Activated effector memory CD4-positive, alpha-beta T cell treated with anti-CD3 and anti-CD28 coated beads, Interleukin-2, amount 50 U/mL, for 16 hours (primary cell): ENCODE results near the gene SYNDIG1L.
"Not testable (repeated sequence)": the region's sequence is repeated elsewhere in the genome, so short reads cannot be mapped to it uniquely, and the experiment has no call there.

Experiments
- DNase-seq: peaks from one replicate; pipeline ENCODE4 v3.0.0-alpha.2; 2020

The SYNDIG1L gene

DNA sequence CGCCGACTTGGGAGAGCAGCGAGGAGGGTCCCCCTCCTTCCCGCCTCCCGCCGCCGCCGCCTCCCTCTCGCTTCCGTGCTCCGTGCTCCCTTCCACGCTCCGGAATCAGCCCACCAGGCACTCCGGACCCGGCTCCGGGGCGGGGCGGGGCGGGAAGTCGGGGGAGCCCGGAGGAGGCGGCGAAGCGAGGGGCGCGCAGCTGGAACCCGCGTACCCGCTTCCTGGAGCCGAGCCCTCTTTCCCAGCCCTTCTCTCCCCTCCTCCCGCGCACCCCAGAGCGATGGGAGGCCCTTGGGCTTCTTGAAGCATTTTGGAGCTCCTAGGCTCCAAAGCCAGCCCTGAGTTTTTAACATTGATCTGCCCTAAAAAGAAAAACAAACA is at the start of gene SYNDIG1L:
TSS of gene SYNDIG1L (minus strand) at position 9 of the 381 bp plus-strand sequence. CDS start 16,466 bp downstream, outside the sequence.
- no peak for DNase-seq

DNA sequence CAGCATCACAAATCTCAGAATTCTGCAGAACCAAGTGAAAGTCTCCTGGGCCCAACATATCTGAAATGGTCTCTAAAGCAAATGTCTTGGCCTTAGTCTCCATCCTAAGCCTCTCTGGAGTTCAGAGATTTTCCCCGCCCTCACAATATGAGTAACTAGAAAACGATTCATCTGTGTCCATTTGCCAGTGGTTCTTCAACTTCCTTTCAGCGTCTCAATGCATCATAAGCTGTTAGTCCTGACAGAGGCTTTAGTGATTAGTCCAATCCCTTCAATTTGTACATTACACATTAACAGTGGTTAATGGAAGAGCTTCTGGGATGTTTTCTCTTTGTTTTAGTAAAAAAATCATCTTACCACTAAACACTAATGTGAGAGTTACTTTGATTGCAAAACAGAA is 49.7 kb upstream of the SYNDIG1L start:
- no peak for DNase-seq

DNA sequence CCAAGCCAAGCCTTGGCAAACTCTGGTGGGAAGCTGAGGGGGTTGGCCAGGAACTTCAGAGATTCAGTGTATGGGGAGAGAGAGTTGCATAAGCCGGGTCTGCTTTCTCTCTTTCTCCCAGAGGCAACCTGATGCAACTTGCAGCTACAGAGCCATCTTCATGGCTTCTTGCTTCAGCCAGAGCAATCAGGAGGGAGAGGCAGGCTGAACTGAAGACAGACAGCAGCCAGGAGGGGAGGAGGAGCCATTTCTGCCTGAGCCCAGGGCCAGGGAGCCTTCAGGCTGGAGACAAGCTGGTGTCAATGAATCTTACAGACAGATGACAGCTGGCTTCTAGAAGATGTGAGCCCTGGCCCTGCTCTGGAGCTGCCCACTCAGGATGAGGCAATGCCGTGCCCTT is 48.4 kb upstream of the SYNDIG1L start:
- DNase-seq, result no peak

DNA sequence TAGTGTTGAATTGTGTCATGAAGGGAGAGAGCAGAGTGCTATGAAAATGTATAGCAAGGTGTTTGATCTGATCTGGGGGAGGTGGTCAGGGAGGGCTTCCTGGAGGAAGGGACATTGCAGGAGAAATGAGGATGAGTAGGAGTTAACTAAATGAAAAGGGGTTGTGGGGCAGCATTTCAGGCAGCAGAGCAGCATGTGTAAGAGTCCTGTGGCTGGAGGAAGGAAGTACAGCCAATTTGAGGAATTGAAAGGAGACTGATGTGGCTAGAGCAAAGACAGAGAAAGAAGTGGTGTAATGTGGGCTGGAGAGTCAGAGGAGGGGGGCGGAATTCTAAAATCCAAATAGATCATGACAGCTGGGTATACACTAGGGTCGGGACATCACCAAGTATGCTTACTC is 46.6 kb upstream of the SYNDIG1L start:
- no peak for DNase-seq

GRCh38 chr14:74469548-74470518 is 43.8 kb upstream of the SYNDIG1L start:
- no peak for DNase-seq

GRCh38 chr14:74468513-74468912 is 42.5 kb upstream of the SYNDIG1L start:
- no peak for DNase-seq

GRCh38 chr14:74465335-74465734 is 39.3 kb upstream of the SYNDIG1L start:
- no peak for DNase-seq

GRCh38 chr14:74464785-74465184 is 38.8 kb upstream of the SYNDIG1L start:
- no peak for DNase-seq

DNA sequence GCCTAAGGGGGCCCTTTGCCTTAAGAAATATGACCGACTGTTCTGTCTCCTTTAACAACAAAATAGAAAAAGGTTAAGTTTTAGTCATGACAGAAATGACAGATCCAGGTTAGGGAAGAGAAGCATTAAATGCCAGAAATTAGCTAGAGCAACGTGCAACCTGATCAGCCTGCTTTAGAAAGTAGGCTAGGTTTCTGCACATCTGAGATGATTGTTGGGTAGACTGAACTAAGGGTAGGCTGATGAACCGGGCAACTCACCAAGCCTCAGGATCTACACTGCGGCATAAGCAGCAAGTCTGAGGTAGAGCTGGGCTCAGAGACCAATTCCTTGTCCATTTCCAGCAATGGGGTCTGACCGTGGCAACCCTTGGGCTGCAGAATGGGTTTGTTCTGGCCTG is 37.7 kb upstream of the SYNDIG1L start:
- no peak for DNase-seq

DNA sequence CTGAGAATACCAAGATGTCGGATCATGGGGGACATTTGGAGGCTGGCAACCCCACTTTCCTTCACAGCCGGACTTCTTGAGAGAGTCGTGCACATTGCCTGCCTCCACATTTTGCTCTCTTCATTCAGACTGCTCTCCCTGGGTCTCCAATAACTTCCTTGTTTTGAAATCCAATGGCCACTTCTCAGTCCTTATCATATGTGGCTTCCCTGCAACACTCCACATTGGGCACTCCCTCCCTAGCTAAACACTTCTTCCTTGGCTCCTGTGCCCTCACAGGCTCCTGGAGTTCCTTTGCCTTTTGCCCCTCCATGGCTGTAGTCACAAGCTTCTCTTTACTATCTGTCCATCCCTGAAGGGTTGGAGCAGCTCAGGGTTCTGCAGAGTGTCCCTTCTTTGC is 37.0 kb upstream of the SYNDIG1L start:
- no peak for DNase-seq

- no peak for DNase-seq
Measured at GRCh38 chr14:74459976-74460375, 34.0 kb upstream of the SYNDIG1L start.

GRCh38 chr14:74459289-74459946 is 33.4 kb upstream of the SYNDIG1L start:
- peak; percentile 65 for DNase-seq

DNA sequence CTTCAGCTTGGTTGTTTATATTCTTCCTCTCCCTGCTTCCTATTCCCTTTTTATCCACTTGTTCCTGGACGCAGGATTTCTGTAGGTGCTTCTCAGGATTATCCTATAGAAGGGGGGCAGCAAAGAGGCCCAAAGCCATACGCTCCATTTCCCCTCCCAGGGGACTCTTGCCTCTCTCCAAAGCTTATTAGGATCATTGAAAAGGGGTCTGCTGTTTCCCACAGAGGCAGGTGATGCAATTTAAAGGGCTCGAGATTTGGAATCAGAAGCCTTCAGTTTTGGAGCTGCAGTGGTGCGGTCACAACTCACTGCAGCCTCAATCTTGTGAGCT is 31.5 kb upstream of the SYNDIG1L start:
- DNase-seq, result no peak

DNA sequence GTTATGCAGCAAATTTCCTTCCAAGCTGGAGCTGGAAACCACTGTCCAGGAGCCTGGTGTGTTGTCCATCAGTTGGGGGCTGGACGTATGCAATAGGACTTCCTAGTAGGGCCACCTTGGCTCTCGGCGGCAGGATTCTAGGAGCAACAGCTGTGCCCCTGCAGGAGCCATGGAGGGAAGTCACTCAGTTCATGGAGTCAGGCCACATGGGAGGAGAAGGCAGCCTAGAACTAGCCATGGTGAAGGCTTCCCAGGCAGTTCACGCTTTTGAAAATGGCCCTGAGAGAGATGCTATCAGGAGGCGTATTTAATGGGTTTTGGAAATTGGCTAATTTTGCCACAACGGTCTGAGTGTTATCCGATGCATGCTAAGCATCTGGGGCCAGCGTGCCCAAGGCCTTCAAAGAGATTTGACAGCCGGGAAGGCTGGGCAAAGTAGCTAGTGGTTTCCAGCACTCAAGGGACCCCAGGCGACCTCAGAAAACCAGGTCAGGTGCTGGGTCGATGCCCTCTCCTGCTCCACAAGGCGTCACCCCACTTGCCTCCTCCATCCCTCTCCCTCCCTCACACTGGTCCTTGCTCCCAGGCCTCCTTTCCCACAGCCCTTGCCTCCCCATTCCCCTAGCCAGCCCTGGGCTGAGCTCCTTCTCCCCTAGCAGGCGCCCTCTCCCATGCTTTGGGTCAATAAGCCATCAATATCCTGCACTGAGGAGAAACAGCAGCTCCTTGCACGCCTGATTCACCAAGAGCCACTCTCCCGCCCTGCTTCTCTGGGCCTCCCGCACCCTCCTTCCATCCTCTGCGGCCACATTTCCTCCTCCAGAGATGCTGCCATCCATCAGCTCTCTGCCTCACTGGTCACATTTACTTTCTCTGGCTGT is 30.9 kb upstream of the SYNDIG1L start:
- DNase-seq, result no peak

GRCh38 chr14:74454397-74454796 is 28.4 kb upstream of the SYNDIG1L start:
- not testable (repeated sequence) for DNase-seq

GRCh38 chr14:74444866-74445265 is 18.9 kb upstream of the SYNDIG1L start:
- no peak for DNase-seq

DNA sequence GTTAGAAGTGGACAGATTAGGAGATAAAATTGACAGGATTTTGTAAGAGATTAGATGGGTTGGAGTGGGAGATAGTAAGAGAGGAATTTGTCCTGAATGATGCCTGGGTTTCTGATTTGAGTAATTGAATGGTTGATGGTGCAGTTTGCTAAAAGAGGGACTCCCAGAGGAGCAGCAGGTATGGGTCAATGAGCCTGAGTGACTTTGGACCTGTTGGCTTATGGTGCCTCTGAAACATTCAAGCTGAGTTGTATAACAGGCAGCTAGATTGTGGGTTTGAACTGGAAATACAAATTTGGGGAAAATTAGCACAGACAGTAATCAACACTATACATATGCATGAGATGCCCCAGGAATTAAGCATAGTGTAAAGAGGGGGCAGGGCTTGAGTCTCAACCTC is 16.7 kb upstream of the SYNDIG1L start:
- no peak for DNase-seq

DNA sequence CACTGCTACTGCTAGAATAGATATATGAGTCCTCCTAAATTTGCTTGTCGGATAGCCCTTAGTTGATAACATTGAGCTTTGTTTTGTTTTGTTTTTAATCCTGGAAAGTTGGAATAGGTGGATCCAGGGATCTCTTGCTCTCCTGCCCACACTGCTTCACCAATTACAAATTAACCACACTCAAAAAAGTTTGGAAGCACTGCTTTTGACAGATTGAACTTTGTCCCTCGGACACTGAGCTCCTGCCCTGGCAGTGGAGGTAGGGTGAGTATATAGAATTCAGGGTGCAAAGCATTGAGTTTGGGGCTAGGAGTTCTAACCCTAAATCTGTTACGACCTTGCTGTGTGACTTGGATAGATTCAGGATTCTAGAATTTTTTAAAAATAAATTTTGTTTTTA is 15.1 kb upstream of the SYNDIG1L start:
- no peak for DNase-seq

DNA sequence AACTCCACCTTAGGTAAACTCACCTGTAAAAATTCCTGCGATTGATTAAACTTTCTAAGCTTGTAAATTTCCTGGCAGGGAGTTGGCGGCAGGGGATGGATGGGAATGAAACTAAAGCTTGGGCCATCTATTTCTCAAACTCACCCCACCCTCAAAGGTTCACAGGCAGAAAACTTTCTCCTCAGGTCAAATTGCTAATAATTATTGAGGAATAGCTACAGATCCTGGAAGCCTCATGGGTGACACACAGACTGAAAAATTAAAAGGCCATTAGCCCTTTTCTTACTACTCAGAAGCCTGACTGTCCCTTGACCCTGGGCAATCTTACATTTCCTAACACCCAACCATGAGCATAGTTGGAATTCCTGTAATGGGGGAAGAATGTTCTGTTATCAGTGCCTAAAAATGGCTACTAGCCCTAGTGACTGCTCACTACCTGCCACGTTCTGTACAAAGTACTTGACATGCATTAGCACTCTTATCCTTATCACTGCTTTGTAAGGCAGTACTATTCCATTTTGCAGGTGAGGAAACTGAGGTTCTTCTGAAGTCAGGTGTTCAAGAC is 12.4 kb upstream of the SYNDIG1L start:
- no peak for DNase-seq

- no peak for DNase-seq
Measured at GRCh38 chr14:74437496-74438053, 11.6 kb upstream of the SYNDIG1L start.

DNA sequence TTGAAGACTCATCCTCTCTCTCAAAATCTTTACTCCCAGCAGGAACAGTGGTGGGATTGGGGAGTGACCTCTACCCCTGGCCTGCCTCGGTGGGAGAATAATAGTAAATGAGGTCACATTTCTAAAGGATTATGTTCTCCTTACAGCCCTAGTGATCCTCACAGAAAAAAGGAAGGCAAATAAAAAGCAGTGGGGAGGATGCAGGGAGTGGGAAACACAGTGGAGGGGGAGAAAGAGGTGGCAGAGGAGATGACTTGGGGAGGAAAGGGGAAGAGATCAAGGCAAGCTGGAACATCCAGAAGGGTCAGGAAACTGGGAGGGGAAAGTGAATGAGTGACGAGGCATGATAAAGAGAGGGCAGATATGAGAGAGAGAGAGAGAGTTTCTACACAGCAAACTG is 8.3 kb upstream of the SYNDIG1L start:
- no peak for DNase-seq

DNA sequence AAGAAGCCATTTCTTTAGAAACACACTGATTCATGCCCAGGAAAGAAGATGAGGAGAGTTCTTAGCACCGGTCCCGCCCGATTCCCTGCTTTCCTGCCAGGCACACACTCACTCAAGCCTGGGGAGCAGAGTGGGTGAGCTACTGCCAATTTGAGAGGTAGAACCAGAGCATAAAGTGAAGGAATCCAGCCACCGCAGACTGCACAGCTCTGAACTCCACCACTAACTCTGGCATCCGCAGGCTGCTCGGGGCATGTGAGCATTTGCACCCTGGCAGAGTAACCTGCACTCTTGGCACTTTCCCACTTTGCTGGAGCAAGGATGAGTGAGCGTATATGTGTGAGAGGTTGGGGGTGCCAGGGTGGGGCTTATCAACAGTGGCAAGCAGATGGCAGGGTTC is 4.0 kb upstream of the SYNDIG1L start:
- DNase-seq, result no peak

- no peak for DNase-seq
Measured at GRCh38 chr14:74429221-74429691, 3.2 kb upstream of the SYNDIG1L start.
